Measurements from ENCODE around the gene CDYL2.

The CDYL2 gene

GRCh38 chr16:80628254-80628653, 176.1 kb downstream of the CDYL2 start:
- Histone ChIP-seq H4K20me1 (no peaks in the 10 kb centered on the region), H3K4me1 (no peaks in the 10 kb centered on the region), H3K27me3 (no peaks in the 10 kb centered on the region), H3K4me3 (no peak overlapping the region), H3K27ac (no peak overlapping the region), H3K4me2 (no peak overlapping the region), H3K9me3 (peaks cover 28% of the 10 kb centered on the region), H3K36me3 (peaks cover 66% of the 10 kb centered on the region), H3K9ac (no peak overlapping the region)
- TF ChIP-seq Cebpa-rat (IDR thresholded peaks at IDR 0.05), result no peak

GRCh38 chr16:80627108-80627507, 177.3 kb downstream of the CDYL2 start:
- Histone ChIP-seq H4K20me1 (no peaks in the 10 kb centered on the region), H3K27me3 (no peaks in the 10 kb centered on the region), H3K4me1 (no peaks in the 10 kb centered on the region), H3K4me3 (no peak overlapping the region), H3K4me2 (no peak overlapping the region), H3K36me3 (peaks cover 58% of the 10 kb centered on the region), H3K9ac (no peak overlapping the region), H3K9me3 (peaks cover 28% of the 10 kb centered on the region), H3K27ac (no peak overlapping the region)
- TF ChIP-seq Cebpa-rat (IDR thresholded peaks at IDR 0.05), result no peak

DNA sequence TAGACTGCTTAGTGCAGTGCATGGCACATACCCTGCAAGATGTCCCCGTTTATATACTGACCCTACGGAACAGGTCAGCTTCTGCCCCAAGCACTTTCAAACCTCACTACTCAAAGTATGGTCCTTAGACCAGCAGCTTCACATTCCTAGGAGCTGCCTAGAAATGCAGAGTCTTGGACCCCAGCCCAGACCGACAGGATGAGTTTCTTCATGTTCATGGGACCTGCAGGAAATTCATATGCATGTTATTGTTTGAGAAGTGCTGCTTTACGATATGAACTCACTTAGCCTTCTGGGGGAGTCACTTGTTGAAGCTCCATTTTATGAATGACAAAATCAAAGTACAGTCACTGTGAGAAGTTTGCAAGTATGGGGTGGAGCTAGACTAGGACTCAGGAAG, 181.0 kb downstream of the CDYL2 start:
- H3K9me3 ChIP-seq, result peaks cover 17% of the 10 kb centered on the region
- H3K4me1 ChIP-seq, result no peaks in the 10 kb centered on the region
- no peak overlapping the region for H3K9ac ChIP-seq
- no peak for TF ChIP-seq Cebpa-rat (IDR thresholded peaks at IDR 0.05)
- H3K4me2 ChIP-seq, result no peak overlapping the region
- H3K27ac ChIP-seq, result no peak overlapping the region
- peaks cover 41% of the 10 kb centered on the region for H3K36me3 ChIP-seq
- H3K4me3 ChIP-seq, result no peak overlapping the region
- H3K27me3 ChIP-seq, result no peaks in the 10 kb centered on the region
- no peaks in the 10 kb centered on the region for H4K20me1 ChIP-seq

GRCh38 chr16:80622007-80622406, 182.4 kb downstream of the CDYL2 start:
- H3K4me1 ChIP-seq, result no peaks in the 10 kb centered on the region
- peaks cover 14% of the 10 kb centered on the region for H3K9me3 ChIP-seq
- H3K4me3 ChIP-seq, result no peak overlapping the region
- no peaks in the 10 kb centered on the region for H4K20me1 ChIP-seq
- H3K27ac ChIP-seq, result no peak overlapping the region
- no peak for TF ChIP-seq Cebpa-rat (IDR thresholded peaks at IDR 0.05)
- H3K4me2 ChIP-seq, result no peak overlapping the region
- H3K9ac ChIP-seq, result no peak overlapping the region
- peaks cover 44% of the 10 kb centered on the region for H3K36me3 ChIP-seq
- no peaks in the 10 kb centered on the region for H3K27me3 ChIP-seq

DNA sequence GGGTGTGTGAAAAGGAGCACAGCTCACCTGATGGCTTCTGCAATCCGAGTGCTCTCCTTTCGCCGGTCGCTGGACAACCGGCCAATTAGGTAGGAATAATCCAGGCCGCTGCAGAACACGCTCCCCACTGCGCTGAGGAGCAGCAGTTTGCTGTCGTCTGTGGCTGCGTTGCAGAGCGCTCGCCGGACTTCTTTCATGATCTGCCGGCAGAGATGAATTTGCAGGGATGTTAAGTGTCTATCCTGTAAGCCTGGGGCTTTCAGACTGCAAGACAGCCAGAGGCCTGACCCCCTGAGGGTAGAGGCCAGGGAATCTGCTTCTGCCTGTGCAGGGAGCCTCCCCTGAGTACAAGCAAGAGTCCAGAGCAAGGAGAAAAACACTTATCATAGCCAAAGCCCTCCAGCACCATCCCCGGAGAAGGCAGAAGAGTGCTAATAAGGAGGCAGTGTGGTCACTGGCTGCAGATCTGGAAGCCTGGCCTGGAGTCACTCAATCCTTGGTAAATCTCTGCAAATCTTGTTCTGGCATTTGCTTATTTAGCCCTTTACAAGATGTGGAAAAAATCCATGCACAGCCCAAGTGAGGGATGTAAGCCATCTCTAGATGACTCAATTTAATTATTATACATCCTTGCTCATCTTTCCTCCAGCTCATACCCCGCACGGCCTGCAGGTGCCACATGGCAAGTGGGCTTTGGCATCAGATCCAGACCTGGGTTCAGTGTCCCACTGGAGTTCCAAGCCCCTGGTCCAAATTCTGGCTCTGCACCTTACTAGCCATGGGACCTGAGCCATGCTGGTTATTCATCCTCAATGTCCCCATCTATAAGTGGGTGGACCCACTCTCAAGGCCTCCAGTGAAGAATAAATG, 183.4 kb downstream of the CDYL2 start:
- no peak for TF ChIP-seq Cebpa-rat (IDR thresholded peaks at IDR 0.05)
- Histone ChIP-seq H3K4me2 (no peak overlapping the region), H3K4me3 (no peak overlapping the region), H3K27ac (no peak overlapping the region), H3K9ac (no peak overlapping the region), H3K27me3 (no peaks in the 10 kb centered on the region), H4K20me1 (no peaks in the 10 kb centered on the region), H3K4me1 (no peaks in the 10 kb centered on the region), H3K9me3 (peaks cover 13% of the 10 kb centered on the region), H3K36me3 (peaks cover 54% of the 10 kb centered on the region)

DNA sequence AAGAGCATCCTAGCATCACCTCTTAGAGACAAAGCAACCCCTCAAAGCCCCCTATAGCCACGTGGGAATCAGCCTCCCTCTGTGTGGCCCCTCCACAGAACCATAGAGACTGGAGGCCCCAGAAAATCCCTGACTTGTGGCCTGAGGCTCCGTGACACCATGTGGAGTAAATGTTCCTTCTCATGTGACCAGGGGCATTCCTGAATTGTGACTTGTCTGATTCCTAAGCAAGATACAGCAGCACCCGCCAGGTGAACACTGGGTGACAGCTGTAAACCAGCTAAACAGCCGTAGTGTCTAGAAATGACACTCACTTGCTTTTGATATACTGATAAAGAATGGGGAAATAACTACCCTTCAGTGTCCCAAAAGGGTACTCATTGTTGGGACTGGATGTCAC, 184.6 kb downstream of the CDYL2 start:
- H3K9me3 ChIP-seq, result peaks cover 9% of the 10 kb centered on the region
- H3K4me1 ChIP-seq, result no peaks in the 10 kb centered on the region
- H3K4me3 ChIP-seq, result no peak overlapping the region
- no peak overlapping the region for H3K4me2 ChIP-seq
- no peaks in the 10 kb centered on the region for H3K27me3 ChIP-seq
- no peaks in the 10 kb centered on the region for H4K20me1 ChIP-seq
- H3K9ac ChIP-seq, result no peak overlapping the region
- H3K27ac ChIP-seq, result no peak overlapping the region
- TF ChIP-seq Cebpa-rat (IDR thresholded peaks at IDR 0.05), result no peak
- H3K36me3 ChIP-seq, result peaks cover 53% of the 10 kb centered on the region

- Histone ChIP-seq H3K4me3 (no peak overlapping the region), H3K9ac (no peak overlapping the region), H3K27ac (no peak overlapping the region), H3K4me2 (no peak overlapping the region), H4K20me1 (no peaks in the 10 kb centered on the region), H3K36me3 (peaks cover 47% of the 10 kb centered on the region), H3K4me1 (no peaks in the 10 kb centered on the region), H3K27me3 (no peaks in the 10 kb centered on the region), H3K9me3 (peaks cover 4% of the 10 kb centered on the region)
- TF ChIP-seq Cebpa-rat (IDR thresholded peaks at IDR 0.05), result no peak
Observed at GRCh38 chr16:80618862-80619648, 185.3 kb downstream of the CDYL2 start.

- no peak overlapping the region for H3K9ac ChIP-seq
- no peak overlapping the region for H3K4me2 ChIP-seq
- peaks cover 54% of the 10 kb centered on the region for H3K36me3 ChIP-seq
- no peaks in the 10 kb centered on the region for H3K9me3 ChIP-seq
- H3K4me3 ChIP-seq, result no peak overlapping the region
- H3K27ac ChIP-seq, result no peak overlapping the region
- no peaks in the 10 kb centered on the region for H3K4me1 ChIP-seq
- TF ChIP-seq Cebpa-rat (IDR thresholded peaks at IDR 0.05), result no peak
- H4K20me1 ChIP-seq, result no peaks in the 10 kb centered on the region
- no peaks in the 10 kb centered on the region for H3K27me3 ChIP-seq
Observed at GRCh38 chr16:80616362-80616761, 188.0 kb downstream of the CDYL2 start.

GRCh38 chr16:80615735-80616134, 188.7 kb downstream of the CDYL2 start:
- no peak overlapping the region for H3K9ac ChIP-seq
- H3K4me1 ChIP-seq, result no peaks in the 10 kb centered on the region
- TF ChIP-seq Cebpa-rat (IDR thresholded peaks at IDR 0.05), result no peak
- no peaks in the 10 kb centered on the region for H4K20me1 ChIP-seq
- H3K4me2 ChIP-seq, result no peak overlapping the region
- H3K27ac ChIP-seq, result no peak overlapping the region
- H3K36me3 ChIP-seq, result peaks cover 60% of the 10 kb centered on the region
- no peaks in the 10 kb centered on the region for H3K9me3 ChIP-seq
- no peak overlapping the region for H3K4me3 ChIP-seq
- H3K27me3 ChIP-seq, result no peaks in the 10 kb centered on the region
